Measurements from ENCODE around the gene FARP2. TPM values are rescaled to one million over a fixed set of nuclear protein-coding genes. Genes with fewer than 3 reads are reported as not detected.
"Not testable (repeated sequence)": the region's sequence is repeated elsewhere in the genome, so short reads cannot be mapped to it uniquely, and the experiment has no call there.

Gene FARP2
- total RNA-seq, 2 donors from 2014 or later = 11.1 to 21.5 TPM

DNA sequence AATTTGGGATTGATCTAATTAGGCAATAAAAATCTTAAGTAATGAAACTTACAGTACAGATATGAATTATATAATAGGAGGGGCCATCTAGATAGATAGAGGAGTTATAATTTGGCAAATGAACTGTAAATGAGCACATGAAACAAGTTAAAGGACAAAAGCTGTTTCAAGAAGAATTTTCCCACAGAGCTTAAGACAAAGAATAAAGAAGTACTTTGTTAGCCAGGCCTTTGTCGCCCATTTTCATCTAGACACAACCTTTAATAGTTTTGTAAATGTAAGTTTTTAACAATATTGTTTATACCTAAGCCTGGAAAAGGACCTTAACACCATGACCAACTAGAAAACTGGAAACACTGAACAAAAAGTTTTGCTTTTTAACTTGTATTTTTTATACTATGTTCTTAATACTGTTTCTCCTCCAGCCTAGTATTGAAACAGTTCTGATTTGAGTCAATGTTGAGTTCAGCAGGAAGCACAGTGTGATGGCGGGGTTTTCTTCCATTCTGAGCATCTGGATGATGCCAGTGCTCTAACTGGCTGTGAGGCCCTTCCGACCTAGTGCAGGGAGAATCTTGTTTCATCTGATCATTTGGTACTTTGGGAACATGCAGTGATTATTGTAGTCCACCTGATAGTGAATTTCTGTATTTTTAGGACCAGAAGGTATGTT is 37.6 kb downstream of the FARP2 start:
- no peak overlapping the region for H3K4me3 ChIP-seq
- H3K27me3 ChIP-seq = no peaks in the 10 kb centered on the region
- no peak for DNase-seq (ENCODE audit: low spot score)
- H3K27ac ChIP-seq = no peak overlapping the region
- no peaks in the 10 kb centered on the region for H3K4me1 ChIP-seq
- H3K36me3 ChIP-seq = no peaks in the 10 kb centered on the region
- TF ChIP-seq, protein P1, sequence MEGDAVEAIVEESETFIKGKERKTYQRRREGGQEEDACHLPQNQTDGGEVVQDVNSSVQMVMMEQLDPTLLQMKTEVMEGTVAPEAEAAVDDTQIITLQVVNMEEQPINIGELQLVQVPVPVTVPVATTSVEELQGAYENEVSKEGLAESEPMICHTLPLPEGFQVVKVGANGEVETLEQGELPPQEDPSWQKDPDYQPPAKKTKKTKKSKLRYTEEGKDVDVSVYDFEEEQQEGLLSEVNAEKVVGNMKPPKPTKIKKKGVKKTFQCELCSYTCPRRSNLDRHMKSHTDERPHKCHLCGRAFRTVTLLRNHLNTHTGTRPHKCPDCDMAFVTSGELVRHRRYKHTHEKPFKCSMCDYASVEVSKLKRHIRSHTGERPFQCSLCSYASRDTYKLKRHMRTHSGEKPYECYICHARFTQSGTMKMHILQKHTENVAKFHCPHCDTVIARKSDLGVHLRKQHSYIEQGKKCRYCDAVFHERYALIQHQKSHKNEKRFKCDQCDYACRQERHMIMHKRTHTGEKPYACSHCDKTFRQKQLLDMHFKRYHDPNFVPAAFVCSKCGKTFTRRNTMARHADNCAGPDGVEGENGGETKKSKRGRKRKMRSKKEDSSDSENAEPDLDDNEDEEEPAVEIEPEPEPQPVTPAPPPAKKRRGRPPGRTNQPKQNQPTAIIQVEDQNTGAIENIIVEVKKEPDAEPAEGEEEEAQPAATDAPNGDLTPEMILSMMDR (IDR thresholded peaks at IDR 0.05) = no peak
- H3K9me3 ChIP-seq = no peaks in the 10 kb centered on the region

DNA sequence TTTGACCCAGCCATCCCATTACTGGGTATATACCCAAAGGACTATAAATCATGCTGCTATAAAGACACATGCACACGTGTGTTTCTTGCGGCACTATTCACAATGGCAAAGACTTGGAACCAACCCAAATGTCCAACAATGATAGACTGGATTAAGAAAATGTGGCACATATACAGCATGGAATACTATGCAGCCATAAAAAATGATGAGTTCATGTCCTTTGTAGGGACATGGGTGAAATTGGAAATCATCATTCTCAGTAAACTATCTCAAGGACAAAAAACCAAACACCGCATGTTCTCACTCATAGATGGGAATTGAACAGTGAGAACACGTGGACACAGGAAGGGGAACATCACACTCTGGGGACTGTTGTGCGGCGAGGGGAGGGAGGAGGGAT is 40.7 kb downstream of the FARP2 start:
- not testable (repeated sequence) for H3K36me3 ChIP-seq; H3K27me3 ChIP-seq; H3K27ac ChIP-seq; H3K9me3 ChIP-seq; H3K4me3 ChIP-seq; DNase-seq (ENCODE audit: low spot score); H3K4me1 ChIP-seq

DNA sequence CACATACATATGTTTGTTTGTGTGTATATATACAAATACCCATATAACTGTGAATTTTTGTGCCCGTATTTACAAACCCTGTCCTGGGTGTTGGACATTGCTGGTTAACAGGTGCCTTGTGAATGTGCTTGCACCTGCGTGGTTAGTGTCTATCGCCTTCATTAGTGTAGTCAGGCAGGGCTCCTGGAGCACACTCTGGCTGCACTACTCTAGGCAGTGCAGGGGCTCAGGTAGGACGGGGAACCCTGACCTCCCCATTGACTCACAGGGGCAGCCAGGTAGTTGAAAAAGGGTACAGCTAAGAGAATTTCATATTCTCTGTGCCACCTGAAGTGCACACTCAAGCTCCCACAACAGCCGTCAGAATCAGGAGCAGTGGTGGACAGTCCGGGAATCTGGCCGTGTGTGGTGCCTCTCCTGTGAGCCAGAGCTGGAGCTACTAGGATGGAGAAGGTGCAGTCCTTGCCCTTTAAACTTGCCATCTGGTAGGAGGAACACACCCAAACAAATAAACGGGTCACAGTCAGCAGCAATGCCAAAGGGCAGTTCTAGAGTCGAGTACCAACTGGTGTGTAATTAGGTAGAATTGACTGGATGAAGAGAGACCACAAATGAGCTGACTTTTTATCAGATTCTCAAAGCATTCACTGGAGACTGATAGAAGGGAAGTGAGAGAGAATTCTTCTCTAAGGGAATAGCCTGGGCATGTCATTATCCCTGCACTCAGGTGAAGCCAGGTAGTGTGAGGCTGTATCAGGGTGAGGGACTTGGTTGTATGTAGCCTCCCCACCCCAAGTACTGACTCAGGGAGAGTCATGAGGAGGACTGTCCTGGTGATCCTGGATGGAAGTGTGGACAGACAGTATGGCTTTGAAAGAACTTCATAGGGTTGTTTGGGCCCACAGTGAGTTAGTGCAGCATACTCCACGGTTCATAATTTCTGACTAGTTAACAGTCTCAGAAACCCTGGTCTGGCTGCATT is 44.1 kb downstream of the FARP2 start:
- H3K4me1 ChIP-seq = no peaks in the 10 kb centered on the region
- H3K4me3 ChIP-seq = no peak overlapping the region
- no peaks in the 10 kb centered on the region for H3K9me3 ChIP-seq
- no peak for DNase-seq (ENCODE audit: low spot score)
- no peak overlapping the region for H3K27ac ChIP-seq
- no peaks in the 10 kb centered on the region for H3K27me3 ChIP-seq
- H3K36me3 ChIP-seq = no peaks in the 10 kb centered on the region
- TF ChIP-seq, protein P1 (IDR thresholded peaks at IDR 0.05) = no peak

DNA sequence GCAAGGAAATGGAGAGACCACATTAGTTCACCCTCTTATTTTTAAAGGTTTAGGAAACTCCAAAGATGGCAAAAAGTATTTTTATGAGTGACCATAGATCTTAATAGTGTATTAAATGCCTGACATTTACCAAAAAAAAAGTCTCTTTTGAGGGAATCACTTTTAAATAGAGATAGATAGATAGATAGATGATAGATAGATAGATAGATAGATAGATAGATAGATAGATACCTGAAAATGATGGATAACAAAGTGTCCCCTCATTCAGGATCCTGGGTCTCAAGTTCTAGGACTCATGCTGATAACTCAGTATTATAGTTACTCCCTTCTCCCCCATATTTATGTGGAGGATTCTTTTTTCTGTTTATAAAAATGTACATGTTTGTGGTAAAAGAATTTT is 52.8 kb downstream of the FARP2 start:
- Histone ChIP-seq H3K36me3 (peaks cover 42% of the 10 kb centered on the region), H3K27ac (no peak overlapping the region), H3K27me3 (no peaks in the 10 kb centered on the region), H3K4me1 (no peaks in the 10 kb centered on the region), H3K9me3 (no peaks in the 10 kb centered on the region), H3K4me3 (no peak overlapping the region)
- TF ChIP-seq, protein P1 (IDR thresholded peaks at IDR 0.05) = no peak
- no peak for DNase-seq (ENCODE audit: low spot score)

DNA sequence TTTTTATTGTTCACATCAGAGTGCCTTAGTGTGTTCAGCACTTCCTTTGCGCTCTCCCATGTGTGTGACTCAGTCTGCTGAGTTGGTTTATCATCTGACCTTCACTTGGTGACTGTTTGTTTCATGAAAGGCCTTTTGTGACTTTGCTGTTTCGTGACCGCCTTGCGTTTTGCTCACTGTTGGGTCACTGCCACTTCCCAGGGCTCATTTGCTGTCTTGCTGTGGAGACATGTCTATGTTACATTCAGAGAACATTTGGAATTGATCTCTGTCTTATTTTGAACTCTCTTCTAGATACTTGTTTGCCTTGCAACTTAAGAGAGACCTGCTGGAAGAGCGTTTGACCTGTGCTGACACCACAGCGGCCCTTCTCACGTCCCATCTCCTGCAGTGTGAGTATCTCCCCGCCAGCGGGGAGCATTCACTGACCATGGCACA is 54.7 kb downstream of the FARP2 start:
- no peak overlapping the region for H3K27ac ChIP-seq
- H3K27me3 ChIP-seq = no peaks in the 10 kb centered on the region
- TF ChIP-seq, protein P1 (IDR thresholded peaks at IDR 0.05) = no peak
- no peak for DNase-seq (ENCODE audit: low spot score)
- H3K4me1 ChIP-seq = no peaks in the 10 kb centered on the region
- H3K36me3 ChIP-seq = peaks cover 58% of the 10 kb centered on the region
- no peaks in the 10 kb centered on the region for H3K9me3 ChIP-seq
- no peak overlapping the region for H3K4me3 ChIP-seq

DNA sequence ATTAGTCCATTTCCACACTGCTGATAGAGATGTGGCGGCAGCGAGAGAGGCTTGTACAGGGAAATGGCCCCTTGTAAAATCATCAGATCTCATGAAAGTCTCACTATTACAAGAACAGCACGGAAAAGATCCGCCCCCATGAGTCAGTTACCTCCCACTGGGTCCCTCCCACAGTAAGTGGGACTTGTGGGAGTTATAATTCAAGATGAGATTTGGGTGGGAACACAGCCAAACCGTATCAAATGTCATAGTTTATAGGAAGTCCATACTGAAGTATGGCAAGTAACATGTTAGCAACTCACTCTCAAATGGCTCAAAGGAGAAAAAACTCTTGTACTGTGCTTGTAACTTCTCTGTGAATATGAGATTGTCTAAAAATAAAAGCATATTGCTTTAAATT is 56.1 kb downstream of the FARP2 start:
- peaks cover 58% of the 10 kb centered on the region for H3K36me3 ChIP-seq
- no peaks in the 10 kb centered on the region for H3K27me3 ChIP-seq
- no peaks in the 10 kb centered on the region for H3K4me1 ChIP-seq
- TF ChIP-seq, protein P1 (IDR thresholded peaks at IDR 0.05) = no peak
- H3K4me3 ChIP-seq = no peak overlapping the region
- no peak for DNase-seq (ENCODE audit: low spot score)
- no peak overlapping the region for H3K27ac ChIP-seq
- H3K9me3 ChIP-seq = no peaks in the 10 kb centered on the region

DNA sequence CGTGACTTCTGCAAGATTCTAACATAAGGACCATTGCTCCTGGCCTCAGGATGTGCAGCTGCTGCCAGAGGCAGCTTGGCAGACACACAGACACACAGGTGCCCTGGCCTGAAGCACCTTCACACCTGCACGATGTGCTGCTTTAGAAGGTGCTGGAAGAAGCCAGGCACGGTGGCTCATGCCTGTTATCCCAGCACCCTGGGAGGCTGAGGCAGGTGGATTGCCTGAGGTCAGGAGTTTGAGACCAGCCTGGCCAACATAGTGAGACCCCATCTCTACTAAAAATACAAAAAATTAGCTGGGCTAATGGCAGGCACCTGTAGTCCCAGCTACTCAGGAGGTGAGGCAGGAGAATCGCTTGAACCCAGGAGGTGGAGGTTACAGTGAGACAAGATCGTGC is 57.4 kb downstream of the FARP2 start:
- H3K36me3 ChIP-seq = peaks cover 69% of the 10 kb centered on the region
- not testable (repeated sequence) for H3K9me3 ChIP-seq; H3K27ac ChIP-seq; H3K4me1 ChIP-seq; H3K4me3 ChIP-seq; H3K27me3 ChIP-seq; DNase-seq (ENCODE audit: low spot score)
